Measurements from ENCODE around the gene LYRM2. TPM values are rescaled to one million over a fixed set of nuclear protein-coding genes. Genes with fewer than 3 reads are reported as not detected.
A peak's percentile ranks its signal among the peaks of the same experiment; 100 is the strongest.

The LYRM2 gene
- total and polyA plus RNA-seq, 7 experiments from 2014 or later, result 18.1 to 79.2 (median 35.4) TPM

GRCh38 chr6:89582669-89583325 lies 55.8 kb downstream of the LYRM2 start:
- Histone ChIP-seq H3K9me3 (ENCODE audit: control insufficient read depth in 2 of 3, low read length in 3 of 3) (no peaks in the 10 kb centered on the region), H3K27me3 (ENCODE audit: control insufficient read depth in 2 of 2, insufficient read depth in 2 of 2, low read length in 2 of 2) (no peaks in the 10 kb centered on the region), H3K4me1 (ENCODE audit: control insufficient read depth in 2 of 2, insufficient read depth in 2 of 2, low read length in 2 of 2) (no peaks in the 10 kb centered on the region), H3K4me3 (ENCODE audit: low read length) (no peak overlapping the region), H3K36me3 (ENCODE audit: control insufficient read depth in 2 of 3, insufficient read depth in 3 of 3, low read length in 3 of 3) (no peaks in the 10 kb centered on the region), H3K27ac (ENCODE audit: low read depth, low read length) (no peak overlapping the region)
- H3K9me3 Mint-ChIP-seq, result no peaks in the 10 kb centered on the region
- peaks cover 0 to 19% (median 0%) of the 10 kb centered on the region in 5 donors for H3K27me3 Mint-ChIP-seq
- peaks cover 0 to 6% (median 2%) of the 10 kb centered on the region in 5 donors for H3K36me3 Mint-ChIP-seq
- ChIA-PET POLR2A (interaction anchor here (0.5 kb wide), 1 partner anchor 137 kb away, joined by 3 read pairs; no protein-coding TSS in a partner anchor), CTCF (no interaction called here)
- intact Hi-C loops (cut with micrococcal nuclease), result no loop called here
- no peak overlapping the region for H3K27ac Mint-ChIP-seq
- no peak overlapping the region for H3K4me3 Mint-ChIP-seq
- ATAC-seq, result no peak
- no peak for DNase-seq
- peaks cover 0 to 4% (median 0%) of the 10 kb centered on the region in 7 donors for H3K4me1 Mint-ChIP-seq

DNA sequence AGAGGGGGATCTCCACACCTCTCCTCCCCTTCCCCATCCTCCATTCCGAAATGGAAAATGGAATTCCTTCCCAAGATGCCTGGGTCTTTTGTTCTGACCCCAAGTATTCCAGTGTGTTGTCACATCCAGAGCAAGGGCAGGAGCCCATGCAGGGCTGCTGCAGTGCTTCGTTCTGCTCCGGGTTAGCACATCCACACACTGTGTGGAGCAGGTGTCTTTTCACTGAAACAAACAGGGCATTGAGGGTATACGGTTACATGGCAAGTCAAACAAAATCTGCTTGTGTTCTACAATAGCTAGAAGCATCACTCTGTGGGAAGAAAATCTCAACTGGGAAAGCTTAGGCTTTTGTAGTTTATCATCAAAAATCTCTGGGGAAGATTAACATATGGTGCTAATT lies 56.9 kb downstream of the LYRM2 start:
- ChIA-PET CTCF (no interaction called here), POLR2A (no interaction called here)
- Histone ChIP-seq H3K36me3 (ENCODE audit: control insufficient read depth in 2 of 3, insufficient read depth in 3 of 3, low read length in 3 of 3) (no peaks in the 10 kb centered on the region), H3K9me3 (ENCODE audit: control insufficient read depth in 2 of 3, low read length in 3 of 3) (no peaks in the 10 kb centered on the region), H3K27me3 (ENCODE audit: control insufficient read depth in 2 of 2, insufficient read depth in 2 of 2, low read length in 2 of 2) (no peaks in the 10 kb centered on the region), H3K27ac (ENCODE audit: low read depth, low read length) (no peak overlapping the region), H3K4me1 (ENCODE audit: control insufficient read depth in 2 of 2, insufficient read depth in 2 of 2, low read length in 2 of 2) (no peaks in the 10 kb centered on the region), H3K4me3 (ENCODE audit: low read length) (no peak overlapping the region)
- intact Hi-C loops (cut with micrococcal nuclease), result no loop called here
- Mint-ChIP-seq H3K4me1 (peaks cover 0 to 4% (median 0%) of the 10 kb centered on the region in 7 donors), H3K27ac (no peak overlapping the region), H3K36me3 (peaks cover 0 to 6% (median 2%) of the 10 kb centered on the region in 5 donors), H3K9me3 (no peaks in the 10 kb centered on the region), H3K4me3 (no peak overlapping the region), H3K27me3 (peaks cover 0 to 20% (median 0%) of the 10 kb centered on the region in 5 donors)
- no peak for ATAC-seq
- no peak for DNase-seq

GRCh38 chr6:89580997-89581666 lies 57.4 kb downstream of the LYRM2 start:
- intact Hi-C loops (cut with micrococcal nuclease), result no loop called here
- Histone ChIP-seq H3K4me3 (ENCODE audit: low read length) (no peak overlapping the region), H3K27me3 (ENCODE audit: control insufficient read depth in 2 of 2, insufficient read depth in 2 of 2, low read length in 2 of 2) (no peaks in the 10 kb centered on the region), H3K9me3 (ENCODE audit: control insufficient read depth in 2 of 3, low read length in 3 of 3) (no peaks in the 10 kb centered on the region), H3K4me1 (ENCODE audit: control insufficient read depth in 2 of 2, insufficient read depth in 2 of 2, low read length in 2 of 2) (no peaks in the 10 kb centered on the region), H3K27ac (ENCODE audit: low read depth, low read length) (no peak overlapping the region), H3K36me3 (ENCODE audit: control insufficient read depth in 2 of 3, insufficient read depth in 3 of 3, low read length in 3 of 3) (no peaks in the 10 kb centered on the region)
- DNase-seq (no peak), ATAC-seq (no peak)
- CTCF ChIA-PET, result no interaction called here
- POLR2A ChIA-PET, result no interaction called here
- no peak overlapping the region for H3K4me3 Mint-ChIP-seq
- H3K9me3 Mint-ChIP-seq, result no peaks in the 10 kb centered on the region
- peaks cover 0 to 20% (median 0%) of the 10 kb centered on the region in 5 donors for H3K27me3 Mint-ChIP-seq
- H3K4me1 Mint-ChIP-seq, result peaks cover 0 to 4% (median 0%) of the 10 kb centered on the region in 7 donors
- peaks cover 0 to 6% (median 2%) of the 10 kb centered on the region in 5 donors for H3K36me3 Mint-ChIP-seq
- H3K27ac Mint-ChIP-seq, result no peak overlapping the region

DNA sequence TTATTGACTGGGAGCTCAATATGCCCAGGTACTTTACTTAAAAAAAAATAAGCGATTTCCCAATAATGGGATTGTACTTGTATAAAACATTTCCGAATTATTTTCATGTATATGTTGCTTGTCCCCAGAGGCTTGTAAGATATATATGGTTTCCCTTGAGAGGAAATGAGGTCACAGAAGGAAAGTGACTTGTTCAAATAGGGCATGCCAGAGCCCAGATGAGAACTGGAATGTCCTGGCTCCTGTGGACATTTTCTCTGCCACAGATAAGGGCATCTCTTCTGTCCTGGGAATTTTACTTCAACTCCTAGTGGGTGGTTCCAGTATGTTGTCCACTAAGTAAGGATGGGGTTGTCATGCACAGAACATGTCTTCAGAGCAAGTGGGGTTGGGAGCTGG lies 63.0 kb downstream of the LYRM2 start:
- ChIA-PET CTCF (interaction anchor here (1.0 kb wide), 1 partner anchor 33 kb away, joined by 3 read pairs; no protein-coding TSS in a partner anchor), POLR2A (no interaction called here)
- no peak overlapping the region for H3K4me3 Mint-ChIP-seq
- H3K9me3 Mint-ChIP-seq, result no peaks in the 10 kb centered on the region
- H3K27me3 ChIP-seq (ENCODE audit: control insufficient read depth in 2 of 2, insufficient read depth in 2 of 2, low read length in 2 of 2), result no peaks in the 10 kb centered on the region
- intact Hi-C loops (cut with micrococcal nuclease), result no loop called here
- H3K4me1 ChIP-seq (ENCODE audit: control insufficient read depth in 2 of 2, insufficient read depth in 2 of 2, low read length in 2 of 2), result no peaks in the 10 kb centered on the region
- H3K36me3 Mint-ChIP-seq, result peaks cover 0 to 3% (median 0%) of the 10 kb centered on the region in 5 donors
- no peak for ATAC-seq
- no peak overlapping the region for H3K27ac Mint-ChIP-seq
- no peak overlapping the region for H3K4me3 ChIP-seq (ENCODE audit: low read length)
- no peak for DNase-seq
- peaks cover 0 to 15% (median 0%) of the 10 kb centered on the region in 5 donors for H3K27me3 Mint-ChIP-seq
- no peaks in the 10 kb centered on the region for H3K9me3 ChIP-seq (ENCODE audit: control insufficient read depth in 2 of 3, low read length in 3 of 3)
- no peak overlapping the region for H3K27ac ChIP-seq (ENCODE audit: low read depth, low read length)
- peaks cover 0 to 7% (median 0%) of the 10 kb centered on the region in 7 donors for H3K4me1 Mint-ChIP-seq
- no peaks in the 10 kb centered on the region for H3K36me3 ChIP-seq (ENCODE audit: control insufficient read depth in 2 of 3, insufficient read depth in 3 of 3, low read length in 3 of 3)

GRCh38 chr6:89574910-89575561 lies 63.5 kb downstream of the LYRM2 start:
- Mint-ChIP-seq H3K36me3 (peaks cover 0 to 3% (median 0%) of the 10 kb centered on the region in 5 donors), H3K27me3 (peaks cover 0 to 17% (median 0%) of the 10 kb centered on the region in 5 donors), H3K9me3 (no peaks in the 10 kb centered on the region), H3K4me1 (peaks cover 0 to 7% (median 0%) of the 10 kb centered on the region in 7 donors), H3K4me3 (no peak overlapping the region), H3K27ac (peak overlapping the region in 1 of 9 donors; percentile 4)
- Histone ChIP-seq H3K9me3 (ENCODE audit: control insufficient read depth in 2 of 3, low read length in 3 of 3) (no peaks in the 10 kb centered on the region), H3K4me1 (ENCODE audit: control insufficient read depth in 2 of 2, insufficient read depth in 2 of 2, low read length in 2 of 2) (no peaks in the 10 kb centered on the region), H3K27me3 (ENCODE audit: control insufficient read depth in 2 of 2, insufficient read depth in 2 of 2, low read length in 2 of 2) (no peaks in the 10 kb centered on the region), H3K36me3 (ENCODE audit: control insufficient read depth in 2 of 3, insufficient read depth in 3 of 3, low read length in 3 of 3) (no peaks in the 10 kb centered on the region), H3K4me3 (ENCODE audit: low read length) (no peak overlapping the region), H3K27ac (ENCODE audit: low read depth, low read length) (no peak overlapping the region)
- ATAC-seq, result no peak
- intact Hi-C loops (cut with micrococcal nuclease), result no loop called here
- no peak for DNase-seq
- ChIA-PET POLR2A (no interaction called here), CTCF (no interaction called here)

DNA sequence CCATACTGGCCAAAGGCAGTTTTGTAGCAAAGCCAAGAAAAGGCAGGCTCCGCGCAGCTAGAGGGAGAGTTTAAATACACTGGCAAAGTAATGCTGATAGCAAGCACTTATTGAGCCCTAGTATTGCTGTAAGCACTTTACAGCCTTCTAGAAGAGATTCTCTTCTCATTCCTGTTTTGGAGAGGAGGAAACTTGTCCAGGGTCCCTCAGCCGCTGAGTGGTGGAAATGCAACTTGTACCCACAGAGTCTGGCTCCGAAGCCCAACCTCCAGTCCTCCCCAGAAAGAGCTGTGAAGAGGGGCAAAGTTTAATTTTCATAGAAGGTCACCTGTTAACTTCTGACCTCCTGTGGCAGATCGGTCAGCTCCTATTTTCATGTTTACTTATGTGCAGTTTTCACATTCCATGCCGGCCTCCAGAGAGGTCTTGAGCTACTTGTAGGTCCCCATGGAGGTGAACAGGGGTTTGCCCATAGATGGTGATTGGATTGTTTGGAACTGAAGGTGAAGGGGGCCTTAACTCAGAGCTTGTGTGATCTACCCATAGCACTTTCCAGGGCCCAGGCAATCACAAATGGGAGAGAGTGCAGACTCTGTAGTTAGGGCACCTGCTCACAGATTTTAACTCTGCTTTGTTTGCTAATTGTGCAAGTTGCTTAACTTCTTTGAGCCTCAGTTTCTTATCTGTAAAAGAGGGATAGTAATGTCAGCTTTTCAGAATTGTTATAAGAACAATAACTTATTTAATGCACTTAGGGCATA lies 70.7 kb downstream of the LYRM2 start:
- no peak for ATAC-seq
- Mint-ChIP-seq H3K27ac (no peak overlapping the region), H3K36me3 (no peaks in the 10 kb centered on the region), H3K4me1 (no peaks in the 10 kb centered on the region), H3K27me3 (peaks cover 0 to 21% (median 0%) of the 10 kb centered on the region in 5 donors), H3K9me3 (no peaks in the 10 kb centered on the region), H3K4me3 (no peak overlapping the region)
- Histone ChIP-seq H3K27ac (ENCODE audit: low read depth, low read length) (no peak overlapping the region), H3K36me3 (ENCODE audit: control insufficient read depth in 2 of 3, insufficient read depth in 3 of 3, low read length in 3 of 3) (no peaks in the 10 kb centered on the region), H3K4me3 (ENCODE audit: low read length) (no peak overlapping the region), H3K4me1 (ENCODE audit: control insufficient read depth in 2 of 2, insufficient read depth in 2 of 2, low read length in 2 of 2) (no peaks in the 10 kb centered on the region), H3K27me3 (ENCODE audit: control insufficient read depth in 2 of 2, insufficient read depth in 2 of 2, low read length in 2 of 2) (no peaks in the 10 kb centered on the region), H3K9me3 (ENCODE audit: control insufficient read depth in 2 of 3, low read length in 3 of 3) (no peaks in the 10 kb centered on the region)
- ChIA-PET CTCF (no interaction called here), POLR2A (no interaction called here)
- intact Hi-C loops (cut with micrococcal nuclease), result no loop called here
- DNase-seq, result no peak

Data from naive thymus-derived CD4-positive, alpha-beta T cell (primary cell).